ENCODE measurements around the gene UBXN11.
A peak's percentile ranks its signal among the peaks of the same experiment; 100 is the strongest.

DNA sequence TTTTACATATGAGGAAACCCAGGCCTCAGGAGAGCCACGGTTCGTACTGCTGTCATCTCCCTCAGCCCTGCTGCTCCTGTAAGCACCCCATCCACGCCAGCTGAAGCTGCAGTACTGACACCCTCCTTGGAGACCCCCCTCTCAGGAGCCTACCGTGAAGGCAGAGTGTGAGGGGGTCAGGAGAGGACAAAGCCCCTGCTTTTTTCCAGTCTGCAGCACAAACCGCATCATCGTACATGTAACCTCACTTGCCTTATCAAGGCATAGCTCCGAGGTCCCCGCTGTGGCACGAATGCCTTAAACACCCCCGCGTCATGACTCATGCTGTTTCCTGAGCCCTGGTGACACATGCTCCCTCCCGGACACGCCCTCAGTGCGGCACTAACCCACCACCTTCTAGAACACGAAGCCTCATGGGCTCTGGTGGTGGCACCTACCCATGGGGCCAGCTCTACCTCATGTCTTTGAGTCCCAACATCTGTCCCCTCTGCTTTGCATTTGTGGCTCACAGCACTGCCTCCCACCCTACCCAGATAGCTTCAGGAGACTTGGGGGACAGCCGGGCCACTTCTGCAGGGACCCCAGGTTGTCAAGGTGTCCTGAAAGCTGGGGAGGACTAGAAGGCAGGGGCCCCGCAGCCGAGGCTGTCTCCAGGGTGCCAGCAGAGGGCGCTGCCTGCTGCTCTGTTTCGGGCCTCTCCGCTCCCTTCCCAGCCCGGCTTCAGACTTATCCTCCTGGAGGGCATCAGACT lies 21.7 kb downstream of the UBXN11 start:
- TF ChIP-seq, protein P1, sequence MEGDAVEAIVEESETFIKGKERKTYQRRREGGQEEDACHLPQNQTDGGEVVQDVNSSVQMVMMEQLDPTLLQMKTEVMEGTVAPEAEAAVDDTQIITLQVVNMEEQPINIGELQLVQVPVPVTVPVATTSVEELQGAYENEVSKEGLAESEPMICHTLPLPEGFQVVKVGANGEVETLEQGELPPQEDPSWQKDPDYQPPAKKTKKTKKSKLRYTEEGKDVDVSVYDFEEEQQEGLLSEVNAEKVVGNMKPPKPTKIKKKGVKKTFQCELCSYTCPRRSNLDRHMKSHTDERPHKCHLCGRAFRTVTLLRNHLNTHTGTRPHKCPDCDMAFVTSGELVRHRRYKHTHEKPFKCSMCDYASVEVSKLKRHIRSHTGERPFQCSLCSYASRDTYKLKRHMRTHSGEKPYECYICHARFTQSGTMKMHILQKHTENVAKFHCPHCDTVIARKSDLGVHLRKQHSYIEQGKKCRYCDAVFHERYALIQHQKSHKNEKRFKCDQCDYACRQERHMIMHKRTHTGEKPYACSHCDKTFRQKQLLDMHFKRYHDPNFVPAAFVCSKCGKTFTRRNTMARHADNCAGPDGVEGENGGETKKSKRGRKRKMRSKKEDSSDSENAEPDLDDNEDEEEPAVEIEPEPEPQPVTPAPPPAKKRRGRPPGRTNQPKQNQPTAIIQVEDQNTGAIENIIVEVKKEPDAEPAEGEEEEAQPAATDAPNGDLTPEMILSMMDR (IDR thresholded peaks at IDR 0.05): peak in 2 of 3 experiments; percentile 28 to 59
- no peak for TF ChIP-seq POLR2A (IDR thresholded peaks at IDR 0.05)
